Stomach (tissue), 9 donors: ENCODE measurements around the gene MACROH2A1. TPM values are rescaled to one million over a fixed set of nuclear protein-coding genes. Genes with fewer than 3 reads are reported as not detected.
A peak's percentile ranks its signal among the peaks of the same experiment; 100 is the strongest.

Experiments used
- DNase-seq, 2 donors: peaks; one replicate each; pipeline versions ENCODE4 v3.0.0 to v3.0.0-alpha.2; 2013 to 2019
- H3K27ac ChIP-seq, 5 donors: fragments of 200-600 bp in 4 of 5; sonication (generic) in 4 of 5; one replicate each; pipeline ENCODE4 v1.5.1; 2013 to 2019; ENCODE audit warnings: mild to moderate bottlenecking in 1 of 5, moderate library complexity in 1 of 5
- H3K27me3 ChIP-seq, 3 donors: fragments of 200-600 bp; sonication (generic); one replicate each; pipeline ENCODE4 v1.5.1; 2017 to 2019; ENCODE audit warnings: mixed run types in 1 of 3
- H3K36me3 ChIP-seq, 4 donors: fragments of 200-600 bp; sonication (generic); 1 replicate in 3 of 4; 2 replicates in 1 of 4; pipeline ENCODE4 v1.5.1; 2016 to 2019
- H3K4me1 ChIP-seq, 4 donors: fragments of 200-600 bp; sonication (generic); one replicate each; pipeline ENCODE4 v1.5.1; 2016 to 2019
- H3K4me3 ChIP-seq, 4 donors: fragments of 200-600 bp; sonication (generic) in 3 of 4; one replicate each; pipeline ENCODE4 v1.5.1; 2016 to 2019; ENCODE audit warnings: mild to moderate bottlenecking in 1 of 4
- H3K9me3 ChIP-seq, 4 donors: fragments of 200-600 bp; sonication (generic); one replicate each; pipeline ENCODE4 v1.5.1; 2016 to 2019
- CTCF ChIP-seq, 7 experiments: fragments of 450-650 bp in 4 of 7; fragments of 200-600 bp in 3 of 7; sonication (generic) in 3 of 7; IDR thresholded peaks; one replicate each; pipeline ENCODE4 v1.5.1; 2016 to 2019; ENCODE audit warnings: antibody characterized with exemption in 7 of 7, control low read depth in 2 of 7, mild to moderate bottlenecking in 1 of 7
- EP300 ChIP-seq: sonication (generic); formaldehyde crosslinking; IDR thresholded peaks from one replicate; pipeline ENCODE4 v1.6.1; 2017; ENCODE audit warnings: antibody characterized with exemption
- POLR2A ChIP-seq, 4 donors: fragments of 450-650 bp; IDR thresholded peaks; one replicate each; pipeline ENCODE4 v1.6.1; 2016; ENCODE audit warnings: antibody characterized with exemption in 4 of 4, control low read depth in 2 of 4, mild to moderate bottlenecking in 1 of 4, moderate library complexity in 1 of 4
- POLR2AphosphoS5 ChIP-seq, 3 donors: sonication (generic); formaldehyde crosslinking; IDR thresholded peaks; one replicate each; pipeline ENCODE4 v1.6.1; 2016; ENCODE audit warnings: antibody characterized with exemption in 3 of 3
- WGBS, 5 donors: extraction: QIAGEN DNeasy Blood & Tissue Kit in 3 of 5; methylation state at CpG; one replicate each; pipeline versions ENCODE4 v1.1.5 to v1.1.7; 2013 to 2018; 5-methylcytosine and 5-hydroxymethylcytosine counted together
- intact Hi-C: fragments of 100-400 bp; cut with DNase I; formaldehyde crosslinking; loops from one replicate; pipeline ENCODE4 v1.15.1; 2023; ENCODE audit warnings: low total_unique reads
- polyA plus RNA-seq, 3 donors: library from polyadenylated mRNA; stranded (reverse); fragments of 200-250 nt; gene quantifications; one replicate each; pipeline ENCODE4 v1.2.3, GENCODE V29; 2013
- total RNA-seq, 5 donors: library from RNA; depleted of rRNA; stranded (reverse); fragments of >200 nt; gene quantifications; one replicate each; pipeline versions ENCODE4 v1.1.0 to v1.2.3, GENCODE V29; 2014 to 2016
- donor health status: healthy with polysubstance abuse.
- donor health status: Bipolar disorder and iron deficiency.
- donor health status: healthy.

The MACROH2A1 gene
- total and polyA plus RNA-seq, 8 donors: 77.1 to 206 (median 150) TPM

GRCh38 chr5:135388860-135389435 lies 10.1 kb downstream of the MACROH2A1 start:
- no peaks in the 10 kb centered on the region for H3K9me3 ChIP-seq
- H3K27me3 ChIP-seq: no peaks in the 10 kb centered on the region
- H3K36me3 ChIP-seq: peaks cover 25 to 65% (median 57%) of the 10 kb centered on the region in 4 donors
- TF ChIP-seq EP300: no peak
- H3K4me1 ChIP-seq: peaks cover 34 to 89% (median 53%) of the 10 kb centered on the region in 4 donors
- no peak overlapping the region for H3K4me3 ChIP-seq
- intact Hi-C loops: no loop called here
- WGBS, 5 donors: 90 to 96% (median 95%) methylated on average over 11 to 16 of the region's 16 CpGs
- H3K27ac ChIP-seq: no peak overlapping the region
- no peak for DNase-seq

GRCh38 chr5:135387629-135387960 lies 11.4 kb downstream of the MACROH2A1 start:
- Histone ChIP-seq H3K27ac (peak overlapping the region; percentile 43 to 81 (median 69)), H3K36me3 (peaks cover 29 to 72% (median 70%) of the 10 kb centered on the region in 4 donors), H3K4me3 (no peak overlapping the region), H3K27me3 (no peaks in the 10 kb centered on the region), H3K4me1 (peaks cover 26 to 75% (median 43%) of the 10 kb centered on the region in 4 donors), H3K9me3 (no peaks in the 10 kb centered on the region)
- DNase-seq: no peak
- TF ChIP-seq CTCF (IDR thresholded peaks at IDR 0.05) (no peak), EP300 (no peak), POLR2A (IDR thresholded peaks at IDR 0.05) (no peak), POLR2AphosphoS5 (IDR thresholded peaks at IDR 0.05) (no peak)
- intact Hi-C loops: no loop called here

- DNase-seq: peak; percentile 59 to 89
- no peak overlapping the region for H3K4me3 ChIP-seq
- H3K9me3 ChIP-seq: no peaks in the 10 kb centered on the region
- H3K4me1 ChIP-seq: peaks cover 20 to 71% (median 38%) of the 10 kb centered on the region in 4 donors
- H3K36me3 ChIP-seq: peaks cover 29 to 76% (median 74%) of the 10 kb centered on the region in 4 donors
- WGBS, 5 donors: 61 to 71% (median 70%) methylated on average over 8 of the region's 8 CpGs
- peak overlapping the region; percentile 43 to 81 (median 69) for H3K27ac ChIP-seq
- H3K27me3 ChIP-seq: no peaks in the 10 kb centered on the region
- intact Hi-C loops: no loop called here
- TF ChIP-seq POLR2AphosphoS5 (IDR thresholded peaks at IDR 0.05) (peak in 1 of 3 donors; percentile 53), EP300 (no peak)
Measured at GRCh38 chr5:135386886-135387628, 12.0 kb downstream of the MACROH2A1 start.

GRCh38 chr5:135386096-135386495 lies 12.9 kb downstream of the MACROH2A1 start:
- Histone ChIP-seq H3K27me3 (no peaks in the 10 kb centered on the region), H3K4me1 (peaks cover 13 to 64% (median 28%) of the 10 kb centered on the region in 4 donors), H3K36me3 (peaks cover 32 to 86% (median 83%) of the 10 kb centered on the region in 4 donors), H3K27ac (peak overlapping the region in 4 of 5 donors; percentile 31 to 81 (median 72)), H3K4me3 (no peak overlapping the region), H3K9me3 (no peaks in the 10 kb centered on the region)
- whole genome bisulfite sequencing, 5 donors: 90 to 97% (median 94%) methylated on average over 3 of the region's 3 CpGs
- DNase-seq: no peak
- no peak for TF ChIP-seq EP300
- TF ChIP-seq POLR2AphosphoS5 (IDR thresholded peaks at IDR 0.05): no peak
- no peak for TF ChIP-seq POLR2A (IDR thresholded peaks at IDR 0.05)
- no peak for TF ChIP-seq CTCF (IDR thresholded peaks at IDR 0.05)
- intact Hi-C loops: no loop called here

GRCh38 chr5:135385576-135385975 lies 13.5 kb downstream of the MACROH2A1 start:
- DNase-seq: no peak
- intact Hi-C loops: no loop called here
- 78 to 97% (median 94%) methylated on average over 3 of the region's 3 CpGs for WGBS, 5 donors
- no peaks in the 10 kb centered on the region for H3K27me3 ChIP-seq
- H3K9me3 ChIP-seq: no peaks in the 10 kb centered on the region
- TF ChIP-seq CTCF (IDR thresholded peaks at IDR 0.05) (no peak), EP300 (no peak), POLR2A (IDR thresholded peaks at IDR 0.05) (no peak), POLR2AphosphoS5 (IDR thresholded peaks at IDR 0.05) (no peak)
- H3K4me1 ChIP-seq: peaks cover 13 to 58% (median 23%) of the 10 kb centered on the region in 4 donors
- H3K4me3 ChIP-seq: no peak overlapping the region
- peak overlapping the region in 2 of 5 donors; percentile 75 to 81 for H3K27ac ChIP-seq
- peaks cover 32 to 91% (median 87%) of the 10 kb centered on the region in 4 donors for H3K36me3 ChIP-seq
